Measurements from ENCODE around the gene FAM237B.

DNA sequence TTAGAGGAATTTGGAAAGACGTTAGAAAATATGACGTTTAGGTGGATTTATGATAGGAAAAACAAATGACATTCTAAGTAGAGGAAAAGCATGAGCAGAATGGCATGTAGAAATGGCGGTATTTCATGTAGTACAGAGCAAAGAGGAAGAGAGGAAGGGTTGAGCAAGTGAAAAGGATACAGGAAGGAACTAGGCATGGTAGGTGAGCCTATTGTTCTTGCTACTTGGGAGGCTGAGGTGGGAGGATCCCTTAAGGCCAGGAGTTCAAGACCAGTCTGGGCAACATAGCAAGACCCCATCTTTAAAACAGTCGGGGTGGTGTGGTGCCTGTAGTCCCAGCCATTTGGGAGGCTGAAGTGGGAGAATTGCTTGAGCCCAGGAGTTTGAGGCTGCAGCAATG is 26.7 kb upstream of the FAM237B start:
- TF ChIP-seq, protein P1, sequence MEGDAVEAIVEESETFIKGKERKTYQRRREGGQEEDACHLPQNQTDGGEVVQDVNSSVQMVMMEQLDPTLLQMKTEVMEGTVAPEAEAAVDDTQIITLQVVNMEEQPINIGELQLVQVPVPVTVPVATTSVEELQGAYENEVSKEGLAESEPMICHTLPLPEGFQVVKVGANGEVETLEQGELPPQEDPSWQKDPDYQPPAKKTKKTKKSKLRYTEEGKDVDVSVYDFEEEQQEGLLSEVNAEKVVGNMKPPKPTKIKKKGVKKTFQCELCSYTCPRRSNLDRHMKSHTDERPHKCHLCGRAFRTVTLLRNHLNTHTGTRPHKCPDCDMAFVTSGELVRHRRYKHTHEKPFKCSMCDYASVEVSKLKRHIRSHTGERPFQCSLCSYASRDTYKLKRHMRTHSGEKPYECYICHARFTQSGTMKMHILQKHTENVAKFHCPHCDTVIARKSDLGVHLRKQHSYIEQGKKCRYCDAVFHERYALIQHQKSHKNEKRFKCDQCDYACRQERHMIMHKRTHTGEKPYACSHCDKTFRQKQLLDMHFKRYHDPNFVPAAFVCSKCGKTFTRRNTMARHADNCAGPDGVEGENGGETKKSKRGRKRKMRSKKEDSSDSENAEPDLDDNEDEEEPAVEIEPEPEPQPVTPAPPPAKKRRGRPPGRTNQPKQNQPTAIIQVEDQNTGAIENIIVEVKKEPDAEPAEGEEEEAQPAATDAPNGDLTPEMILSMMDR (IDR thresholded peaks at IDR 0.05), result no peak
- no peak for TF ChIP-seq EZH2 (IDR thresholded peaks at IDR 0.05; ENCODE audit: borderline replicate concordance, insufficient read depth, low read depth, low read length, poor library complexity, severe bottlenecking)
